ENCODE data around the gene PLEKHA7.

- TF ChIP-seq CSDC2 (CRISPR knock-in tag; IDR thresholded peaks at IDR 0.05) = no peak
- TF ChIP-seq CSRNP3 (CRISPR knock-in tag; IDR thresholded peaks at IDR 0.05) = no peak
- TF ChIP-seq BACH2 (CRISPR knock-in tag; IDR thresholded peaks at IDR 0.05; ENCODE audit: borderline replicate concordance) = no peak
- TF ChIP-seq ZNF70 (CRISPR knock-in tag; IDR thresholded peaks at IDR 0.05) = no peak
- TF ChIP-seq PATZ1 (CRISPR knock-in tag; IDR thresholded peaks at IDR 0.05; ENCODE audit: borderline replicate concordance) = no peak
- TF ChIP-seq ZNF8 (CRISPR knock-in tag; IDR thresholded peaks at IDR 0.05) = no peak
- no peak for TF ChIP-seq SNAI2 (CRISPR knock-in tag; IDR thresholded peaks at IDR 0.05)
Measured at GRCh38 chr11:16744128-16744725, 270.0 kb downstream of the PLEKHA7 start.

All from SK-N-SH treated with all-trans-retinoic acid at 6 μM for 48 hours (cell line).